HG03469 (cell line): ENCODE results near the gene BCL2L11.
A peak's percentile ranks its signal among the peaks of the same experiment; 100 is the strongest.

Experiments
- ATAC-seq: cut with Tn5 transposase; IDR thresholded peaks from one replicate; pipeline ENCODE4 v1.9.1; 2021; ENCODE audit warnings: mild to moderate bottlenecking, moderate library complexity, moderate number of reproducible peaks; ENCODE audit not compliant: unreplicated experiment

Gene BCL2L11

DNA sequence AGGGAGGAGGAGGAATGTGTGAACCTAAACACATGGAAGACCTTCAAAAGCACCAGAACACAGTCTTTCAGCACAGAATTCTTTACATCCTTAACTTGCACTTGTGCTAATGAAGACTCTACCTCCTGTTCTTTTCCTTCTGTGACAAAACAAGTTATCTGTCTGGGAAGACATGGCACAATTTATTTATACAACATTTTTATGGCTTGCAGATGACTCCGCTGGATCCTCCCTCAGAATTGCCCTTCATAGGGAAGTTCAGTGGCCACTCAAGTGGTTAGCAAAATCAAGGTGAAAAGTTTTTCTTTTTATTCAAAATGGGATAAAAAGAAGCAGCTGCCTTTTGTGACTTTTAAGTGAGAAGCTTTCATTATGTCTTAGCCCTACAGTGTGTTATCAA lies 21.4 kb downstream of the BCL2L11 start:
- ATAC-seq, result no peak

DNA sequence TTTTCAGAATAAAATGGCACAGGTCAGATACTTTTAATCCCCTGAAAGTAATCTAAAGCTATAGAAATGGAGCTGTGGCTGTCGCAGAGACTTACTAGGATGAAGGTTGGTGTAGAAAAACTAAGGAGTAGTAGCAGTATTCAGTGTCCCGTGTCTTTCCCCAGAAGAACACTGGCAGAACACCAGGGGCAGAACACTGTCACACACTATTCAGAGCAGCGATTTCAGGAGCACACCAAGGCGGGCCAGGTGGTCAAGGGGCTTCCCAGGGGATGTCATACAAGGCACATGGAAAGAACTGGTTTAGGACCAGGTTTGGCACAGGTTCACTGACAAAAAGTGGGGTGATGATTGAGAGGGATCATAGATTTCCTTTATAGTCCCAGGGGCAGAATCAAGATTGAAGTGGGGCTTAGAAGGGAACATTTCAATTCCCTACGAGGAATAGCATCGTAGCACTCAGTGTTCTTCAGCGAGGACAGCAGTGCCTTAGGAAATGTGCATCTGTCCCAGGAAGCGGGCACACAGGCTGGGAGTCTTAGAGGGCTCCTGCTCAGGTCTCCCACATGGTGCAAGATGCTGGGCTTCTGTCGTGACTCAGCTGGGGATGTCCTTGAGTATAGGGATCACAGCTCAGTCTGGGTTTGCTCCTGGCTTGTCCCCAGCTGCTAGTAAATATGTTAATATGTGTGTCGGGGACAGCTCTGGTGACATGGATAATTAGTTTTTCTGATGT lies 22.6 kb downstream of the BCL2L11 start:
- no peak for ATAC-seq

GRCh38 chr2:111143843-111144198 lies 23.1 kb downstream of the BCL2L11 start:
- no peak for ATAC-seq

DNA sequence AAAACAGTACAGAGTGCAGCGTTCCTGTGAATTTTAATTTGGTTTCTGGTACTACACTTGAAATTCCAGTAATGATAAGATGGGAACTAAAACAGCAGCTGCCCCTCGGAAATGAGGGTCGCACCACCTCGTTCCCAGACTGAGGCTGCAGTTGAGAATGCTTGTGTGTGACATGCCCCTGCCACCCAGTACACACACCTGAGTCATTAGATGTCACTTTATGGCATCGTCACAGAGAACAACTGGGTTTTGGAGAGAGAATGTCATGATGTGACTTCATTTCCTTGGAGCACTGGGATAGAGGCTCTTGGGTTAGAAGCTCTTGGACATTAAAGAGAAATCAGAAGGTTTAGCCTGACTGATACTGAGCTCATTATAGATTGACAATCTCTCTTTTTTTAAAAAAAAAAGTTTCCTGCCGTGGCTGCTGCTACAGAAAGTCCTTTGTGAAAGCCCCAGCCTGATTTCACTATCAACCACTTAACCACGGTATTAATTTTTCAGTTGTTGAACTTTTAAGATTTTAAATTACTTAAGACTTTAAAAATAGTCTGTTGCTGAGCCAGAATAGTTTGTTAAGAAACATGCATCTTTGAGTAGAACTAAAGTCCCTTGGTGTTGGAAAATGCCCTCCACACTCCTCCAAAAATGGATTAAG lies 24.5 kb downstream of the BCL2L11 start:
- no peak for ATAC-seq

- ATAC-seq, result no peak
Measured at GRCh38 chr2:111145951-111146350, 25.2 kb downstream of the BCL2L11 start.

DNA sequence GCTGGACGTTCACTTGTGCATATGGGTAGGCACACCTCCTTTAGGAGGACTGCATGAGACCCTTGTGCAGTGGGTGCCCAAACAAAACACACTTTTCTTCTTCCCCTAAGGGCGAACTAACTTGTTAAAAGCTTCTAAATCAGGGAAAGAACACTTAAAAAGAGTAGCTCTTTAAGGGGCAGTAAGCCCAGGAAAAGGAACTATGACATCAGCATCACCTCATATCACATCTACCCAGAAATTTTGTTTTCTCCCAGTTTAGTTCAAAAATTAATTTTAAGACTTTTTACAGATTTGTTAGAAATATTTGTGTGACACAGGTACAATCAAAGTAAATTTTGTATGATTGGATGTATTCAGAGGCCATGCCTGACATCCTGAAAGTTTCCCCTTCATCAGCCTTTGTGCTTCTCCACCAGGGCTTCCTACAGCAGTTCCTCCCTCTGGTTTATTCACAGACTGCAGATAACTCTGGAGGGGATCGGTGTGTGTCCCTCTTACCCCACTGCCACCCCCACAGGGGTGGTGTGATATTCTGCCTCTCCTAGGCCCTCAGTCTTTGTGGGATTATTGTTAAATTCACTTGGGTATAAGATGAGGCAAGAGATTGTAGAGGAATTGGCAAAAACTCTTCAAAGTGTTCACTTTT lies 27.6 kb downstream of the BCL2L11 start:
- ATAC-seq, result no peak

- no peak for ATAC-seq
Measured at GRCh38 chr2:111148925-111149324, 28.2 kb downstream of the BCL2L11 start.

DNA sequence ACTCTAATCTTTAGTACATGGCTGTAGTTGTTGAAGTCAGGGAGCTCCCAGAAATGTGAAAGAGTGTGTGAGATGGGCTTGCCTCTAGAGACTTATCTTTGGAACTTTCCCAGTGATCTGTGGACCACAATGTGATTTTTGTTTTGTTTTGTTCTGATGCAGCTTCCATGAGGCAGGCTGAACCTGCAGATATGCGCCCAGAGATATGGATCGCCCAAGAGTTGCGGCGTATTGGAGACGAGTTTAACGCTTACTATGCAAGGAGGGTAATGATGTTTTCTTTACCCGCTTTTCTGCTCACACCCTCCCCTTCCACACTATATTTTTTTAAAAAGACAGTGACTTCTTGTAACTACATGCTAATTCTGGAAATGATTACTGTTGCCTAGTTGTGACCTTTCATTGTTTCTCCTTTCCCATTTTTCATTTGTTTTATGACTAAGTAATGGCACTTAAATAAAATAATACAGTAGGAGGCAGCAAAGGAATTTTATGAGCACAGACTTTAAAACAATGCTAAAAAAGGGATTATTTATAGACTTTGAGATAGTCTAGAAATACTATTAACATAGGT lies 29.3 kb downstream of the BCL2L11 start:
- no peak for ATAC-seq

DNA sequence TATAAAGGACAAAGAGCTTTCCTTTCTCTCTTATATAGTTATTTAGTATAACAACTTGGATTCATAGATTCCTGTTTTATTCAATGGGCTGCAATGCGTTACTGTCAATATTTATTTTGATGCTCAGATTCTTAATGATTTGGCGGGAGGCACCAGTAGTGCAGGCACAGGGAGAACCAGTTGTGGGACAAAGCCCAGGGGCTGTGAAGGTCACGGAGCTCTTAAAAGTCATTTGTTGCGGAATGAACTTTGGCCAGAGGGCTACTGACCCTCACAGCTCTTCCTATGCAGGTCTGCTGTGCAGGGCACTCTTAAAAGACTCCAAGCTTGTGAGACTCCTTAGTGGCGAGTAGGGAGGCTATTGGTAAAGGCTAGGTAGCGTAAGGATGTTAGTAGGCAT lies 34.0 kb downstream of the BCL2L11 start:
- no peak for ATAC-seq

DNA sequence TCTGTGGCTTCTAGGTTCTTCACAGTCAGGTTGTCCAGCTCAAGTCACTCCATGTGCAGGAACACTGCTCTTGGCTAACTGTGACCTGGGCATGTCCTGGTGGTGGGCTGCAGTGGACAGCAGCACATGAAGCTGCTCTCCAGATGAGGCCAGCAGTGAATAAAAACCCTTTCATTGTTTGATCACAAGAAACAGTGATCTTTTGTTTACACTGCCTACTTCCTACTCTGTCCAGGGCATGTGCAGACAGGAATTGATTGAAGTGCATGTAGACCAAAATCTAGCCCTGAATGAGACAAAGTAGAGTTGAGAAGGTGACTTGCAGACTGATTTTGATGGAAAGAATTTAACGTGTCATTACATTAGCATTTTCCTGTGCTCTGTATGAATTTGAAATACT lies 34.9 kb downstream of the BCL2L11 start:
- no peak for ATAC-seq

GRCh38 chr2:111156529-111156928 lies 35.8 kb downstream of the BCL2L11 start:
- no peak for ATAC-seq

GRCh38 chr2:111157071-111157661 lies 36.5 kb downstream of the BCL2L11 start:
- ATAC-seq, result peak; percentile 38

DNA sequence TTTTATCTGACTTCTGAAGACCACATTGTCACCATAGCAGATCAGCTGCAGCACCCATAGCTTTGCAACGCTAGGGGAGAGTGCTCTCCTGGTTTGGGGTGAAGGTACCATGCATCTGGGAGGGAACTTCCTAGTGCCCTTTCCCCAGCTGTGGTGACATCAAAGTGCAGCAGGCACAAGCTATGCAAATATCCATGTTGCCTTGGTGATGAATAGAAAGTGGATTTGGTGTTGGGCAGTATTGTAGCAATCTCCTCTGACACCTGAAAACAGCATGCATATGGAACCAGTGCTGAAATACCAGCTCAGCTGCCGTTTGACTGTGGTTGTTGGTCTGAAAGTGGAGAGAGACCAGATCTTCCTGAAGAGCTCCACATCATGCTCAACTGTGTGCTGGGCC lies 37.1 kb downstream of the BCL2L11 start:
- ATAC-seq, result no peak

DNA sequence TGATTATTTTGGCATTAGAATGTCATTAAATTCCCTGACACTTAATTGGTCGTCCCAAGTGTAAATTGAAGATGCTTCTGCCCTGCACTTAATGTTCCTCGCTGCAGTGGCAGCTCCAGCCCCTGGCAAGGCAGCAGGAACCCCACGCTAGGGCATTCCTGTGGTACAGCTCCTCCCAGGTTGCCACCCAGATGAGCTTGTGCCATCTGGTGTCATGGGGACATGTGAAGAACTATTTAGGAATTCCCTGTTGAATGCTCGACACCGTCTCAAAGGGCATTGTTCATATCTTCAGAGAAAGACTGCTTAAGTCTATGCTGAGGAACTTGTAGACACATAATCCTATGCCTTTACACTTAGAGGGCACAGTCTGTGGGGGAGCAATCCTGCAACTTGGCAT lies 38.9 kb downstream of the BCL2L11 start:
- ATAC-seq, result no peak

GRCh38 chr2:111160758-111161157 lies 40.0 kb downstream of the BCL2L11 start:
- no peak for ATAC-seq

- no peak for ATAC-seq
Measured at GRCh38 chr2:111161971-111162370, 41.3 kb downstream of the BCL2L11 start.

GRCh38 chr2:111162718-111163331 lies 42.1 kb downstream of the BCL2L11 start:
- ATAC-seq, result no peak

DNA sequence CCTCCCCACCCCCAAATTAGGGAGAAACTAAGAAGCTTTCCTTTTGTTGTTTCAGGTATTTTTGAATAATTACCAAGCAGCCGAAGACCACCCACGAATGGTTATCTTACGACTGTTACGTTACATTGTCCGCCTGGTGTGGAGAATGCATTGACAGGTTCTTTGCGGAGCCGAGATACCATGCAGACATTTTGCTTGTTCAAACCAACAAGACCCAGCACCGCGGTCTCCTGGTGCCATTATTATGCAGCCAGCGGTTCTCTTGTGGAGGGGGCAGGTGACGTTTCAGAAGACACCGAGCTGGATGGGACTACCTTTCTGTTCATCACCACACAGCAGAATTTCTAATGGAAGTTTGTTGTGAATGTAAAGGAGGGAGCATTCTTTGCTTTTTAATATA lies 43.4 kb downstream of the BCL2L11 start:
- no peak for ATAC-seq

DNA sequence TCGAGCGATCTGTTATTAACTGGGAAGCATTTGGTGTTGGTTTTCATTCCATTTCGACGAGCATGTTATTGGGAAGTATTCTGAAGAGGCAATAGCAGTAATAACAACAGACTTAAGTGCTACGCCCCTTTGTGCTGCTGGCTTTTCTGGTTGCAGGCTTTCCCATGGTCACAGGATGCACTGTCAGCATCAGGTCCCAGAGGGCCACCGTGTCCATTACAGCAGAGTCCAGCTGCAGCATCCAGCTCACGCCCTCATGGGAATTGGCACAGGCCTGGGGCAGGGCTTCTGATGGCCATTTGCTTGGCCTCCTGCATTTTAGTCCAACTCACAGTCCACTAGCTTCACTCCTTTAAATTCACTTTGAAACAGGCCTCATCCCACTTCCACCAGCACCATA lies 44.4 kb downstream of the BCL2L11 start:
- no peak for ATAC-seq

- ATAC-seq, result no peak
Measured at GRCh38 chr2:111166115-111166514, 45.4 kb downstream of the BCL2L11 start.
